ENCODE data around the gene CEACAM7.

- TF ChIP-seq CTCF (IDR thresholded peaks at IDR 0.05; ENCODE audit: borderline replicate concordance, extremely low read depth, low read length, poor library complexity, severe bottlenecking) (no peak), EZH2 (IDR thresholded peaks at IDR 0.05; ENCODE audit: borderline replicate concordance, low read depth, low read length, severe bottlenecking) (no peak)
Observed at GRCh38 chr19:41718761-41719160, 30.7 kb upstream of the CEACAM7 start.

Measured in DND-41 (cell line).